Hematopoietic multipotent progenitor cell (in vitro differentiated cells): ENCODE measurements around the gene RFX7. TPM values are rescaled to one million over a fixed set of nuclear protein-coding genes. Genes with fewer than 3 reads are reported as not detected.
"Not testable (repeated sequence)": the region's sequence is repeated elsewhere in the genome, so short reads cannot be mapped to it uniquely, and the experiment has no call there.

Experiments
- DNase-seq, 3 donors: peaks; one replicate each; pipeline ENCODE4 v3.0.0-alpha.2; 2011 to 2015; ENCODE audit warnings: low read depth in 2 of 3, low spot score in 2 of 3
- total RNA-seq: library from RNA; depleted of rRNA; stranded (reverse); fragments of >200 nt; gene quantifications from one replicate; pipeline ENCODE4 v1.2.3, GENCODE V29; 2012

RFX7 gene
- total RNA-seq, 1 donor: 24.0 TPM

- not testable (repeated sequence) for DNase-seq
Measured at GRCh38 chr15:56154768-56155167, 88.9 kb downstream of the RFX7 start.

DNA sequence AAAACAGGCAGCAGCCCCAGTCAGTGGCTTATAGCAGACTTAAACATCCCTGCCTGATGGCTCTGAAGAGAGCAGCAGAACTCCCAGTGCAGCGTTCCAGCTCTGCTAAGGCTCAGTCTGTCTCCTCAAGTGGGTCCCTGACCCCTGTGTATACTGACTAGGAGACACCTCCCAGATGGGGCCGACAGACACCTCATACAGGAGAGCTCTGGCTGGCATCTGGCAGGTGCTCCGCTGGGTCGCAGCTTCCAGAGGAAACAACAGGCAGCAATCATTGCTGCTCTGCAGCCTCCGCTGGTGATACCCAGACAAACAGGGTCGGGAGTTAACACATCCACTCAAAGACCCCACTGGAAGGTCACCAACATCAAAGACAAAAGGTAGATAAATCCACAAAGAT is 93.5 kb downstream of the RFX7 start:
- no peak for DNase-seq

DNA sequence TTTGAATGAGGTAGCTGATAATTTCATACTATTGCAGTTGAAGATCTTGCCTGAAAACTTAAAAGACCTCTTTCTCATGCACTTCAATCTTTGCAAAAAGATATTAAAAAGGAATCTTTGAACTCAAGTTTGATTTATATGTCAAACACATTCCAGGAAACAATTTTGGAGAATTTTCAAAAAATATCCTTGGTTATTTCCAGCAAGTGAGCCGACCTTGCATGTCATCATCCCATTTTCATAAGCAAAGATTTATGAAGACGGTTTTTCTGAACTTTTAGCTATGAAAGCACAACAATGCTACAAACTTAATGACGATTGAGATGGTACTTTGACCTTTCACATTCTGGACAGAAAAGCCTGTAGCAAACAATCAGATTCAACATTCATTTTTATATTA is 95.6 kb downstream of the RFX7 start:
- no peak for DNase-seq

DNA sequence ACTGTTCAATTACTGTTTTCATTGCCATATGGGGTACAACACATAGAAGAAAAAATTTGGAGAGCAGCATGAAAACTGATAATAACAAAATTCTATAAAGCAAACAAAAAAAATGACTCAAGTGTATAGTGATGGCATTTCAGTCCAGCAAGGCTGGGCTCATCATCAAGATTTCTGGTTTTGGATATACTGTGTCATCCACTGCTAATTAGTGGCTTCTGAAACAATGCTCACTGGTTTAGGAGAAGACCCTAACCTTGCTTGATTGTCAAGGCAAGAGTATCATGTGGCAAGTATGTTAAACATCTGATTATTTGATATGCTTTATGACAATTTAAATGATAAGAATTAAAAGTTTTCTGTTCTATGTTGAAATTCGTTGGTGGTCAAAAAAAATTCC is 96.9 kb downstream of the RFX7 start:
- no peak for DNase-seq

GRCh38 chr15:56128081-56128480 is 115.6 kb downstream of the RFX7 start:
- no peak for DNase-seq

DNA sequence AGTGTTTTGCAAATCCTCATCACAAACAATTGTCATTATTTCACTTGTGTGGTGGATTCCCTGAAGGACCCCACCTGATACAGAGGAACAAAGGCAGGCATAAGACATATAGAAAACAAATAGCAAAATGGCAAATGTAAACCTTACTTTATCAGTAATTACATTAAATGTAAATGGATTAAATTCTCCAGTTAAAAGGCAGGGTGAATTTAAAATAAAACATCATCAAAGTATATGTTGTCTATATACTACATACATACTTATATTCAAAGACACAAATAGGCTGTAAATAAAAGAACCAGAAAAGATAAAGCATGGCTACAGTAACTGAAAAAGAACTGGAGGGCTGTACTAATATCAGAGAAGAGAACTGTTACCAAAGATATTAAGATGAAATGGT is 117.3 kb downstream of the RFX7 start:
- no peak for DNase-seq

GRCh38 chr15:56124391-56124790 is 119.3 kb downstream of the RFX7 start:
- DNase-seq: no peak

- DNase-seq: no peak
Measured at GRCh38 chr15:56105855-56106254, 137.8 kb downstream of the RFX7 start.

- no peak for DNase-seq
Measured at GRCh38 chr15:56102441-56102840, 141.2 kb downstream of the RFX7 start.

DNA sequence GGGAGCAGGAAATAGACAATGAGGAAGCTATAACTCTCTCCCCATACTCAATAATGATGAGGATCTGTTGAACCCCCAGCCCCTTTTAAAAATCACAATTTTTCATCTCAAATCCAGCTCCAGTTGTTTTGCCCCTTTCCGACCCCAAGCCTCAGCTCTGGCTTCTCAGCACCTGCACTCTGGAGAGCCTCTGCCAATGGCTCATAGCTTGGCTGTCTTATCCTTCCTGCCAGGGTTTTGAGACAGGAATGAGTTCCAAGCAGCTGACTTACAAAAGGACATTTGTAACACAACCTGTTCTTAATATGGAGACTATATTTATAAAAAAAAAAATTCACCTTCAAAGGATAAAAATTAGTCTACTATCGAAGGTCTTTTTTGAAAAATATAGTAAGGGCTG is 144.4 kb downstream of the RFX7 start:
- no peak for DNase-seq

GRCh38 chr15:56098195-56098863 is 145.3 kb downstream of the RFX7 start:
- DNase-seq: peak in 2 of 3 donors; percentile 7 to 20

DNA sequence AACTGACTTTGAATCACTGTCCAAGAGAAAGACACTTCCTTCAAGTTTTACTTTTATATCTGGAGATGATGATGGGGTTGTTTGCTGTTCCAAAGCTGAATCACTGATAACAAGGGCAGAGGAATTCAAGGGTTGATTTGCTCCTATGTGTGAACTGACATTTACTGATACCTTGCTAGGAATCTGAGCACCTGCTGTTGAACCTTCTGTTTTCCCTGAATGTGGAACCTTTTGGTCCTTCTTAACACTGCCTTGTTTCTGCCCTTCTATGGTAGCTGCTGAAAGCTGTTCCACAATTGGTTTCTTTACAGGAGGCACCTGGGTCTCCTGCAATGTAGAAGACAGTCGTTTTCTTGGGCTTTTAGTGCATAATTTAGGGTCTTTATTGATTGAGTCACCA is 148.3 kb downstream of the RFX7 start:
- DNase-seq: no peak

GRCh38 chr15:56094171-56094570 is 149.5 kb downstream of the RFX7 start:
- no peak for DNase-seq

DNA sequence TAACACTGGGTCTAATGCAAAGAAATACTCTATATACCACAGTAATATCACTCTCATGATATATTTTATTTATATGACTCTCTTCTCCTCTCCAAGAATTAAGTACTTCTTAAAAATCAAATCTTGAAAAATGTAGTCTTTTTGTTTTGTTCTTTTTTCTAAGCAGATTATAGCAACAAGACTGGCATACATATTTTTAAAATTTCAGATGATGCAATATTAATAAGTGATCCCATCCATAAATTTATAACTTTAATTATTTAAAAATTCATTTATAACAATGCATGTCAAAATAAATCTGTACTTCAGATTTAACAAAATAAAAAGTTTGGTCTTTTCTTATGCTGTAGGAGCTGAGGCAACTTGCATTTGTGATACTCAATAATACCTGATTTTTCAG is 155.3 kb downstream of the RFX7 start:
- DNase-seq: no peak

- peak in 1 of 3 donors; percentile 27 for DNase-seq
Measured at GRCh38 chr15:56086566-56086965, 157.1 kb downstream of the RFX7 start.

GRCh38 chr15:56082263-56082761 is 161.4 kb downstream of the RFX7 start:
- no peak for DNase-seq

GRCh38 chr15:56077081-56077480 is 166.6 kb downstream of the RFX7 start:
- no peak for DNase-seq

- DNase-seq: no peak
Measured at GRCh38 chr15:56076640-56077039, 167.0 kb downstream of the RFX7 start.

DNA sequence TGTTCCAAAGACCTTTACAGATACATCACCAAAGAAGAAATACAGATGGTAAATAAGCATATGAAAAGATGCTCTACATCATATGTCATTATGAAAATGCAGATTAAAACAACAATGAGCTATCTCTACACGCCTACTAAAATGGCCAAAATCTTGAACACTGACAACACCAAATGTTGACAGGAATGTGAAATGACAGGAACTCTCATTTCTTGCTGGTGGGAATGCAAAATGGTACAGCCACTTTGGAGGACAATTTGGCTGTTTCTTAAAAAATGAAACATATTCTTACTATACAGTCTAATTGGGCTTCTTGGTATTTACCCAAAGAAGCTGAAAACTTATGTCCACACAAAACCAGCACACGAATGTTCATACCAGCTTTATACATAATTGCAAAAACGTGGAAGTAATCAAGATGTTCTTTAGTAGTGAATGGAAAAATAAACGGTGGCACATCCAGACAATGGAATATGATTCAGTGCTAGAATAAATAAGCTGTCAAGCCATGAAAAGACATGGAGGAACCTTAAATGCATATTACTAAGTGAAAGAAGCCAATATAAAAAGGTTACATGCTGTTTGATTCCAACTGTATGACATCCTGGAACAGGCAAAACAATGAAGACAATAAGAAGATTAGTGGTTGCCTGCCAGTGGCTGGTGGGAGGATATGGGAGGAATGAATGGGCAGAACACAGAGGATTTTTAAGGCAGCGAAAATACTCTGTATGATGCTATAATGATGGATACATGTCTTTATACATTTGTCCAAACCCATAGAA is 169.0 kb downstream of the RFX7 start:
- DNase-seq: no peak

DNA sequence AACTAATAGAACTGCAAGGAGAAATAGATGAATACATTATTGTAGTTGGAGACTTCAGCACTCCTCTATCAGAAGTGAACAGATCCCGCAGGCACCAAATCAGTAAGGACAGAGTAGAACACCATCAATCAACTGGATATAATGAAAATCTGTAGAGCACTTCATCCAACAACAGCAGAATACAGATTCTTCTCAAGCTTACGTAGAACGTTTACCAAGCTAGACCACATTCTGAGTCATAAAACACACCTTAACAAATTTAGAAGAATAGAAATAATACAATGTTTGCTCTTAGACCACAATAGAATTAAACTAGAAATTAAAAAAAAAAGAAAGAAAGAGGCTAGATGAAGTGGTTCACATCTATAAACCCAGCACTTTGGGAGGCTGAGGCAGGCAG is 179.5 kb downstream of the RFX7 start:
- DNase-seq: no peak

- no peak for DNase-seq
Measured at GRCh38 chr15:56059716-56060115, 184.0 kb downstream of the RFX7 start.

- no peak for DNase-seq
Measured at GRCh38 chr15:56058986-56059385, 184.7 kb downstream of the RFX7 start.
